ENCODE results near the gene WNT10A. TPM values are rescaled to one million over a fixed set of nuclear protein-coding genes. Genes with fewer than 3 reads are reported as not detected.

Gene WNT10A
- total RNA-seq, 1 donor from 2014 or later: not detected

GRCh38 chr2:218832520-218832919 lies 48.1 kb upstream of the WNT10A start:
- no peaks in the 10 kb centered on the region for H4K20me1 ChIP-seq (ENCODE audit: low read depth)
- H3K36me3 ChIP-seq: no peaks in the 10 kb centered on the region
- H3K4me1 ChIP-seq: no peaks in the 10 kb centered on the region
- no peak overlapping the region for H3K4me2 ChIP-seq
- no peaks in the 10 kb centered on the region for H3K36me3 Mint-ChIP-seq
- no peak overlapping the region for H3K4me3 ChIP-seq
- no peak for DNase-seq (ENCODE audit: low spot score)
- no peaks in the 10 kb centered on the region for H3K79me2 ChIP-seq (ENCODE audit: low read depth)
- H3K9me3 Mint-ChIP-seq: peaks cover 1% of the 10 kb centered on the region
- TF ChIP-seq EZH2 (IDR thresholded peaks at IDR 0.05): no peak
- no peak for TF ChIP-seq EZH2phosphoT487 (IDR thresholded peaks at IDR 0.05)
- TF ChIP-seq, protein P1, sequence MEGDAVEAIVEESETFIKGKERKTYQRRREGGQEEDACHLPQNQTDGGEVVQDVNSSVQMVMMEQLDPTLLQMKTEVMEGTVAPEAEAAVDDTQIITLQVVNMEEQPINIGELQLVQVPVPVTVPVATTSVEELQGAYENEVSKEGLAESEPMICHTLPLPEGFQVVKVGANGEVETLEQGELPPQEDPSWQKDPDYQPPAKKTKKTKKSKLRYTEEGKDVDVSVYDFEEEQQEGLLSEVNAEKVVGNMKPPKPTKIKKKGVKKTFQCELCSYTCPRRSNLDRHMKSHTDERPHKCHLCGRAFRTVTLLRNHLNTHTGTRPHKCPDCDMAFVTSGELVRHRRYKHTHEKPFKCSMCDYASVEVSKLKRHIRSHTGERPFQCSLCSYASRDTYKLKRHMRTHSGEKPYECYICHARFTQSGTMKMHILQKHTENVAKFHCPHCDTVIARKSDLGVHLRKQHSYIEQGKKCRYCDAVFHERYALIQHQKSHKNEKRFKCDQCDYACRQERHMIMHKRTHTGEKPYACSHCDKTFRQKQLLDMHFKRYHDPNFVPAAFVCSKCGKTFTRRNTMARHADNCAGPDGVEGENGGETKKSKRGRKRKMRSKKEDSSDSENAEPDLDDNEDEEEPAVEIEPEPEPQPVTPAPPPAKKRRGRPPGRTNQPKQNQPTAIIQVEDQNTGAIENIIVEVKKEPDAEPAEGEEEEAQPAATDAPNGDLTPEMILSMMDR (IDR thresholded peaks at IDR 0.05): no peak
- H3K27me3 ChIP-seq: peaks cover 25% of the 10 kb centered on the region
- H3F3A ChIP-seq (ENCODE audit: low read depth): no peaks in the 10 kb centered on the region
- no peak overlapping the region for H3K9ac ChIP-seq
- H3K4me1 Mint-ChIP-seq: no peaks in the 10 kb centered on the region
- H3K27ac Mint-ChIP-seq: no peak overlapping the region
- peaks cover 15% of the 10 kb centered on the region for H3K27me3 Mint-ChIP-seq (ENCODE audit: insufficient read depth, low read depth)
- H3K27ac ChIP-seq: no peak overlapping the region
- no peak overlapping the region for H3K4me3 Mint-ChIP-seq
- H3K9me3 ChIP-seq (ENCODE audit: low read depth): no peaks in the 10 kb centered on the region
- H2AFZ ChIP-seq (replicated peaks): no peak overlapping the region

- Histone ChIP-seq H2AFZ (replicated peaks) (no peak overlapping the region), H3K79me2 (ENCODE audit: low read depth) (no peaks in the 10 kb centered on the region), H3K4me2 (no peak overlapping the region), H4K20me1 (ENCODE audit: low read depth) (no peaks in the 10 kb centered on the region), H3K4me3 (no peak overlapping the region), H3F3A (ENCODE audit: low read depth) (no peaks in the 10 kb centered on the region), H3K9ac (no peak overlapping the region), H3K9me3 (ENCODE audit: low read depth) (no peaks in the 10 kb centered on the region), H3K4me1 (no peaks in the 10 kb centered on the region), H3K27ac (no peak overlapping the region), H3K27me3 (peaks cover 31% of the 10 kb centered on the region), H3K36me3 (no peaks in the 10 kb centered on the region)
- H3K4me1 Mint-ChIP-seq: no peaks in the 10 kb centered on the region
- H3K4me3 Mint-ChIP-seq: no peak overlapping the region
- H3K27ac Mint-ChIP-seq: no peak overlapping the region
- H3K9me3 Mint-ChIP-seq: peaks cover 3% of the 10 kb centered on the region
- TF ChIP-seq EZH2 (IDR thresholded peaks at IDR 0.05) (no peak), EZH2phosphoT487 (IDR thresholded peaks at IDR 0.05) (no peak)
- TF ChIP-seq, protein P1 (IDR thresholded peaks at IDR 0.05): no peak
- H3K27me3 Mint-ChIP-seq (ENCODE audit: insufficient read depth, low read depth): peaks cover 18% of the 10 kb centered on the region
- no peaks in the 10 kb centered on the region for H3K36me3 Mint-ChIP-seq
- DNase-seq (ENCODE audit: low spot score): no peak
Observed at GRCh38 chr2:218833023-218833609, 47.5 kb upstream of the WNT10A start.

GRCh38 chr2:218834685-218835084 lies 46.0 kb upstream of the WNT10A start:
- H3K27ac ChIP-seq: no peak overlapping the region
- no peaks in the 10 kb centered on the region for H3K9me3 ChIP-seq (ENCODE audit: low read depth)
- no peak overlapping the region for H3K4me3 ChIP-seq
- Mint-ChIP-seq H3K36me3 (no peaks in the 10 kb centered on the region), H3K4me3 (no peak overlapping the region), H3K9me3 (peaks cover 3% of the 10 kb centered on the region), H3K4me1 (no peaks in the 10 kb centered on the region), H3K27me3 (ENCODE audit: insufficient read depth, low read depth) (peaks cover 17% of the 10 kb centered on the region), H3K27ac (no peak overlapping the region)
- TF ChIP-seq EZH2phosphoT487 (IDR thresholded peaks at IDR 0.05) (no peak), EZH2 (IDR thresholded peaks at IDR 0.05) (no peak)
- H2AFZ ChIP-seq (replicated peaks): no peak overlapping the region
- H3K4me1 ChIP-seq: no peaks in the 10 kb centered on the region
- peaks cover 33% of the 10 kb centered on the region for H3K27me3 ChIP-seq
- no peaks in the 10 kb centered on the region for H4K20me1 ChIP-seq (ENCODE audit: low read depth)
- H3F3A ChIP-seq (ENCODE audit: low read depth): no peaks in the 10 kb centered on the region
- no peak overlapping the region for H3K4me2 ChIP-seq
- no peaks in the 10 kb centered on the region for H3K36me3 ChIP-seq
- no peak overlapping the region for H3K9ac ChIP-seq
- DNase-seq (ENCODE audit: low spot score): no peak
- no peaks in the 10 kb centered on the region for H3K79me2 ChIP-seq (ENCODE audit: low read depth)

- Mint-ChIP-seq H3K36me3 (no peaks in the 10 kb centered on the region), H3K9me3 (peaks cover 3% of the 10 kb centered on the region), H3K4me3 (no peak overlapping the region), H3K27me3 (ENCODE audit: insufficient read depth, low read depth) (peaks cover 8% of the 10 kb centered on the region), H3K4me1 (no peaks in the 10 kb centered on the region), H3K27ac (no peak overlapping the region)
- H3K79me2 ChIP-seq (ENCODE audit: low read depth): no peaks in the 10 kb centered on the region
- H3K27ac ChIP-seq: no peak overlapping the region
- H3K4me3 ChIP-seq: no peak overlapping the region
- no peaks in the 10 kb centered on the region for H3K36me3 ChIP-seq
- TF ChIP-seq, protein P1 (IDR thresholded peaks at IDR 0.05): no peak
- TF ChIP-seq EZH2phosphoT487 (IDR thresholded peaks at IDR 0.05) (no peak), EZH2 (IDR thresholded peaks at IDR 0.05) (no peak)
- no peaks in the 10 kb centered on the region for H3K9me3 ChIP-seq (ENCODE audit: low read depth)
- no peak overlapping the region for H3K4me2 ChIP-seq
- no peaks in the 10 kb centered on the region for H4K20me1 ChIP-seq (ENCODE audit: low read depth)
- no peak overlapping the region for H3K9ac ChIP-seq
- H3K27me3 ChIP-seq: peaks cover 33% of the 10 kb centered on the region
- H2AFZ ChIP-seq (replicated peaks): no peak overlapping the region
- H3K4me1 ChIP-seq: no peaks in the 10 kb centered on the region
- no peaks in the 10 kb centered on the region for H3F3A ChIP-seq (ENCODE audit: low read depth)
- no peak for DNase-seq (ENCODE audit: low spot score)
Observed at GRCh38 chr2:218837495-218837894, 43.2 kb upstream of the WNT10A start.
